Measurements from ENCODE around the gene OXA1L. TPM values are rescaled to one million over a fixed set of nuclear protein-coding genes. Genes with fewer than 3 reads are reported as not detected.
"Not testable (repeated sequence)": the region's sequence is repeated elsewhere in the genome, so short reads cannot be mapped to it uniquely, and the experiment has no call there.

Gene OXA1L
- total RNA-seq, 1 donor from 2014 or later = 160 TPM

GRCh38 chr14:22726012-22726411 is 40.5 kb upstream of the OXA1L start:
- Mint-ChIP-seq H3K27me3 (peaks cover 12% of the 10 kb centered on the region), H3K27ac (no peak overlapping the region), H3K4me1 (ENCODE audit: unreplicated experiment) (no peaks in the 10 kb centered on the region), H3K36me3 (no peaks in the 10 kb centered on the region), H3K9me3 (no peaks in the 10 kb centered on the region), H3K4me3 (no peak overlapping the region)
- TF ChIP-seq CTCF (conservative IDR thresholded peaks at IDR 0.05) = no peak
- no peak for DNase-seq (ENCODE audit: extremely low spot score, unreplicated experiment)

GRCh38 chr14:22732062-22732461 is 34.4 kb upstream of the OXA1L start:
- not testable (repeated sequence) for H3K9me3 Mint-ChIP-seq; DNase-seq (ENCODE audit: extremely low spot score, unreplicated experiment); H3K4me3 Mint-ChIP-seq; H3K27me3 Mint-ChIP-seq; H3K27ac Mint-ChIP-seq; H3K4me1 Mint-ChIP-seq (ENCODE audit: unreplicated experiment); H3K36me3 Mint-ChIP-seq

GRCh38 chr14:22733829-22734228 is 32.7 kb upstream of the OXA1L start:
- Mint-ChIP-seq H3K27me3 (no peaks in the 10 kb centered on the region), H3K36me3 (no peaks in the 10 kb centered on the region), H3K27ac (no peak overlapping the region), H3K4me3 (no peak overlapping the region), H3K9me3 (peaks cover 4% of the 10 kb centered on the region), H3K4me1 (ENCODE audit: unreplicated experiment) (no peaks in the 10 kb centered on the region)
- TF ChIP-seq CTCF (conservative IDR thresholded peaks at IDR 0.05) = no peak
- no peak for DNase-seq (ENCODE audit: extremely low spot score, unreplicated experiment)

GRCh38 chr14:22735096-22735495 is 31.4 kb upstream of the OXA1L start:
- Mint-ChIP-seq H3K9me3 (peaks cover 4% of the 10 kb centered on the region), H3K27me3 (peaks cover 4% of the 10 kb centered on the region), H3K4me3 (no peak overlapping the region), H3K4me1 (ENCODE audit: unreplicated experiment) (no peaks in the 10 kb centered on the region), H3K36me3 (no peaks in the 10 kb centered on the region), H3K27ac (no peak overlapping the region)
- TF ChIP-seq CTCF (conservative IDR thresholded peaks at IDR 0.05) = no peak
- DNase-seq (ENCODE audit: extremely low spot score, unreplicated experiment) = no peak

- not testable (repeated sequence) for H3K27ac Mint-ChIP-seq; H3K36me3 Mint-ChIP-seq; H3K9me3 Mint-ChIP-seq; DNase-seq (ENCODE audit: extremely low spot score, unreplicated experiment); H3K4me1 Mint-ChIP-seq (ENCODE audit: unreplicated experiment); H3K27me3 Mint-ChIP-seq; H3K4me3 Mint-ChIP-seq
Observed at GRCh38 chr14:22736384-22736783, 30.1 kb upstream of the OXA1L start.

- no peak for TF ChIP-seq CTCF (conservative IDR thresholded peaks at IDR 0.05)
- Mint-ChIP-seq H3K4me3 (no peak overlapping the region), H3K4me1 (ENCODE audit: unreplicated experiment) (no peaks in the 10 kb centered on the region), H3K27me3 (peaks cover 8% of the 10 kb centered on the region), H3K36me3 (no peaks in the 10 kb centered on the region), H3K27ac (no peak overlapping the region), H3K9me3 (peaks cover 4% of the 10 kb centered on the region)
- DNase-seq (ENCODE audit: extremely low spot score, unreplicated experiment) = no peak
Observed at GRCh38 chr14:22737052-22737451, 29.4 kb upstream of the OXA1L start.

- no peak for DNase-seq (ENCODE audit: extremely low spot score, unreplicated experiment)
- no peak overlapping the region for H3K27ac Mint-ChIP-seq
- TF ChIP-seq CTCF (conservative IDR thresholded peaks at IDR 0.05) = no peak
- no peaks in the 10 kb centered on the region for H3K4me1 Mint-ChIP-seq (ENCODE audit: unreplicated experiment)
- no peaks in the 10 kb centered on the region for H3K36me3 Mint-ChIP-seq
- H3K27me3 Mint-ChIP-seq = peaks cover 15% of the 10 kb centered on the region
- H3K9me3 Mint-ChIP-seq = peaks cover 4% of the 10 kb centered on the region
- no peak overlapping the region for H3K4me3 Mint-ChIP-seq
Observed at GRCh38 chr14:22739423-22739822, 27.1 kb upstream of the OXA1L start.
